GM20000 (cell line): ENCODE results near the gene SEMA3C.

ENCODE experiments used
- DNase-seq: peaks from one replicate; pipeline ENCODE4 v3.0.0; 2012; ENCODE audit warnings: low spot score
- TF ChIP-seq, protein P1 (sequence below): IDR thresholded peaks from 2 replicates; pipeline ENCODE4 v1.5.1; 2012; ENCODE audit warnings: mild to moderate bottlenecking, control low read depth; ENCODE audit errors: extremely low read depth, missing control alignments

SEMA3C gene

GRCh38 chr7:80841423-80841955, 77.4 kb downstream of the SEMA3C start:
- no peak for DNase-seq
- TF ChIP-seq, protein P1, sequence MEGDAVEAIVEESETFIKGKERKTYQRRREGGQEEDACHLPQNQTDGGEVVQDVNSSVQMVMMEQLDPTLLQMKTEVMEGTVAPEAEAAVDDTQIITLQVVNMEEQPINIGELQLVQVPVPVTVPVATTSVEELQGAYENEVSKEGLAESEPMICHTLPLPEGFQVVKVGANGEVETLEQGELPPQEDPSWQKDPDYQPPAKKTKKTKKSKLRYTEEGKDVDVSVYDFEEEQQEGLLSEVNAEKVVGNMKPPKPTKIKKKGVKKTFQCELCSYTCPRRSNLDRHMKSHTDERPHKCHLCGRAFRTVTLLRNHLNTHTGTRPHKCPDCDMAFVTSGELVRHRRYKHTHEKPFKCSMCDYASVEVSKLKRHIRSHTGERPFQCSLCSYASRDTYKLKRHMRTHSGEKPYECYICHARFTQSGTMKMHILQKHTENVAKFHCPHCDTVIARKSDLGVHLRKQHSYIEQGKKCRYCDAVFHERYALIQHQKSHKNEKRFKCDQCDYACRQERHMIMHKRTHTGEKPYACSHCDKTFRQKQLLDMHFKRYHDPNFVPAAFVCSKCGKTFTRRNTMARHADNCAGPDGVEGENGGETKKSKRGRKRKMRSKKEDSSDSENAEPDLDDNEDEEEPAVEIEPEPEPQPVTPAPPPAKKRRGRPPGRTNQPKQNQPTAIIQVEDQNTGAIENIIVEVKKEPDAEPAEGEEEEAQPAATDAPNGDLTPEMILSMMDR: no peak

DNA sequence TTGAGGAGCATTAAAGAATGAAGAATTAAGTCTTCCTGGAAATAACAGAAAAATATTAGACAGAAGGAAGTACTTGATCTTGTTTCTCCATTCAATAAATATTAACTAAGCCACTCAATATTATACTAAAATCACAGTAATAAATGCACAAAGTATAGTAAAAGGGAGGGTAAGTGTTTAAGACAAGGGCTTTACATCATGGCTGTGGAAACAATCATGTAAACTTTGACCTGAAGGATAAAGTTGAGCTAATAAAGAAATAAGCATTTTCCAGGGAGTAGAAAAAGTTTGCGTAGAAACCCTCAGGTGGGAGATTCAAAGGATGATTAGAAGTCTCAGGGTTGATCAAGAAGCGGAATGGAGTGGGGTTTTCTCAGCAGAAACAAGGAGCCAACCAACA, 78.2 kb downstream of the SEMA3C start:
- no peak for DNase-seq
- TF ChIP-seq, protein P1: no peak

DNA sequence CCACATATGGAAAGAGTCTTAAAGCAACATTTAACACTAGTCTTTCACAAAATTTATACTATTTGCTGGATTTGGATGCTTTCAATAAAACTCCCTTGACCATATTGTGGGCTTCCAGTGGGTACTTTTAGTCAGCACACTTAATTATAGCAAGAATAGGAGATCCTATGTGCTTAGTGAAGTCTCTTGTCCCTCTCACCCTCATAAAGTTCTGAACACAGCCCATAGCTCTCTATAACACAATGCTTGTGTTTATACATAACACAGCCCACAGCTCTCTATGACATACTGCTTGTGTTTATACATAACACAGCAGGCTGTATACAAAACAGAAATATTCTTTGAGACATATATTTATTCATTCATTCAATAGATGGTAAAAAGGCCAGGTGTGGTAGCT, 79.0 kb downstream of the SEMA3C start:
- TF ChIP-seq, protein P1: no peak
- no peak for DNase-seq

GRCh38 chr7:80838643-80839042, 80.2 kb downstream of the SEMA3C start:
- TF ChIP-seq, protein P1: no peak
- no peak for DNase-seq

GRCh38 chr7:80837345-80837744, 81.5 kb downstream of the SEMA3C start:
- no peak for DNase-seq
- TF ChIP-seq, protein P1: no peak

GRCh38 chr7:80835251-80835650, 83.6 kb downstream of the SEMA3C start:
- DNase-seq: no peak
- TF ChIP-seq, protein P1: no peak

DNA sequence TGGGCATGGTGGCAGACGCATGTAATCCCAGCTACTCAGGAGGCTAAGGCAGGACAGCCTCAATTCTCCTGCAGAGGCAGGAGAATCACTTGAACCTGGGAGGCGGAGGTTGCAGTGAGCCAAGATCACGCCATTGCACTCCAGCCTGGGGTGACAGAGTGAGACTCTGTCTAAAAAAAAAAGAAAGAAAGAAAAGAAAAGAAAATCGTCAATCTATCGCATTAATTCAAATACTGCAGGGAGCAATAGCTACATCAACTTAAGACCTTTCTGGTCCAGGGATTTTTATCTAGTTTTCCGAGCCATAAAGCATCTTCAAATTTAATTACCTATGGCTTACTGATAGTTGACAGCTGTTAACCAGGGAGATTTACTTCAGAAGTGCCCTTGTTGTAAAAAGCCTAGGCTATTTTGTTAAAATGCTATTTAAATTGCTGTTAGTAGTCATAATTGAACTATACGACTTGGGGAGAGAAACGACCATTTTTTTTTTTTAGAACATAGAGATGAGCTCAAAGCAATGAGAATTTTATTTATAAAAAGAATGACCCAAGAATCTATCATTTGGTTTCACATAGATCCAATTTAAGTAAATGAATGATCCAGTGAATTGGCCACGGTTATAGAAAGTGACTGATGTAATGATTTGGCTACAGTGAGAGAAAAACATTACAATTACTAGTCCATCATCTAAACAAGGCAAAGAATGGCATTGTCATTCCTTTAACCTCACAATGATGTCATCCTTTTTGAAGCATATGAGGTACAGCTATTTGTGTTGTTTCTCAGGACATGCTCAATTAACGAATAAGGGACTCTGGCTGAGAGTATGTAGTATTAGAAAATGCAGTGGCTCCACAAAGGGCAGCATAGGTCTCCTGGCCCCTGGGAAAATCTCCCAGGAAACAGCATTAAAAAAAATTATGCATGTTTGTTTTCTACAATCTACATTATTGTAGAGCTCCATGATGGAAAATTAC, 85.3 kb downstream of the SEMA3C start:
- DNase-seq: no peak
- TF ChIP-seq, protein P1: no peak
